HG03064 (cell line): ENCODE results near the gene LYPLA2.
"Not testable (repeated sequence)": the region's sequence is repeated elsewhere in the genome, so short reads cannot be mapped to it uniquely, and the experiment has no call there.

Source experiments
- ATAC-seq: cut with Tn5 transposase; IDR thresholded peaks from one replicate; pipeline ENCODE4 v1.9.1; 2021; ENCODE audit warnings: low read depth; ENCODE audit not compliant: unreplicated experiment

Gene LYPLA2

DNA sequence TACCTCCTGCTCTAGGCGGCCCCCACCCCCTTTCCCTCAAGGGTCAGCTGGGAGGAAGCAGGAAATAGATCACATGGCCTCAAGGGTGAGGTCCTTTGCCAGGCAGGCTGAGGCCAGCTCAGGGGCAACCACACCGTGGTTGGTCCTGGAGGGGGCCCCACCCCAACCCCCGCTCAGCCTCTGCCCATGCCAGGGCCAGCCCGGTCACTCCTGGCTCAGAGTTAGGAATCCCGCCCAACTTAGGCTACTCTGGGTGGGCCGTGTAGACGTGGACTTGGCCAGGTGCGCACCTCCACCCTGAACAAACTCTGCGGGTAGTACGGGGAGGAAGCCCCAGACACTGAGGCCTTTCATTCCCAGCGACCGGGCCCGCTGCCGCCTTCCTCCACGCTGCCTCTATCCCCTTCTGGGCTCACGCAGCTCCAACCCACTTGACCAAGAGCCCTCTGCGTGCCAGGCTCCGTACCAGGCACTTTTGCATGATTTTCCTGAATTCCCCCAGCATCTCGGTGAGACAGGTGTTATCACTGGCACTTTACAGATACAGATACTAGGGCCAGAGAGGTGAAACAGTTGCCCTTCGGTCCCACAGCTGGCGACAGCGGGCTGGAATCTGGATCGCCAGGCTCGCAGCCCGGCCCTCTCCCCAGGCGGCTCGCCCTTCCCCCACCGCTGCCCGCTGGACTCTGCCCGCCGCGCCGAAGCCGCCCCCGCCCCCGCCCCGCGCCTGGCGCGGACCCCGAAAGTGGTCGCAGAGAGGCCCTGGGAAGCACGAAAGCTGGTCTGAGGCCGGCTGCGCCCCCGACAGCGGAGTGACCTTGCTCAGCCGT is 8.8 kb downstream of the LYPLA2 start:
- peak; percentile 7 for ATAC-seq

DNA sequence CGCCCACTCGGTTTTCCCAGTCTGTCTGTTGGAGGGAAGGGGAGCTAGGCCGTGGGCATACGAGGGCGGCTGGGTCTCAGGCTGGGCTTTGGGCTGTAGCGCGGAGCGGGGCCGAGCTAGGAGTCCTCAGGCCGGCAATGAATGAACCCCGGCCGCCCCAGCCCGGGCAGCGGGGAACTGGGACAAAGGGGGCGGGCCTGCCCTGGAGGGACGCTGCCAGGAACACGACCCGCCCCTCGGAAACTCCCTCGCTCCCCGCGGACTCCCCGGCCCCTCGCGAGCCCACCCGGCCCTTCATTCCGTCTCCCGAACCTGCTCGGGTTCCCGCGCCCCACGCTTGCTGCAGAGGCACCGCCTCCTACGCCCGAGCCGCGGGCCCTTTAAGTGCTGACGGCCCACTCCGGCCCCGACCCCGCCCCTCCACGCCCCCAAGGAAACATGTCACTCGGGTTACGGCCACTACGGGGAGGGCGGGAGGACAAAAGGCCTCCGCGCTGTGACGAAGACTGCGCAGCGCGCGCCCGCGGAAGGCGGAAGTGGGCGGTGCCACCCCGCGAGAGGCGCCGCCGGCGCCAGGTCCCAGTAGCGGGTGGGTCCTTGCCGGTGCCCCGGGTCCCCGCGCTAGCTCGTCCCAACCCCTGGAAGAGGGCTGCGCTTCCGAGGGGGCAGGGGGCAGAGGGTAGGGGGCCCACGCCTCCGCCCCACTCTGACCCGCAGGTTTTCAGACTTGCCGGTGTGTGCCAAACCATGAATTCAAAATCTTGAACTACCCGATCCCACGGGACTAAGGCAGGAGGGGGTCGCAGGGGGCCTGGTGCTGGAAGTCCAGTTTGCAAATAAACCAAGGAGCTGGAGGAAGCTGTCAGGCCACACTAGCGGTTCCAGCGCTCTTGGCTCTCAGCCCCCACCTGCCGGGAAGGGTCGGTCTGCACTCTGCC is 9.7 kb downstream of the LYPLA2 start, which contains the start of gene GALE:
Gene GALE, minus strand, starts transcription at position 355 of the 938 bp plus-strand sequence. CDS start 1,747 bp downstream, outside the sequence.
- peak; percentile 70 for ATAC-seq

DNA sequence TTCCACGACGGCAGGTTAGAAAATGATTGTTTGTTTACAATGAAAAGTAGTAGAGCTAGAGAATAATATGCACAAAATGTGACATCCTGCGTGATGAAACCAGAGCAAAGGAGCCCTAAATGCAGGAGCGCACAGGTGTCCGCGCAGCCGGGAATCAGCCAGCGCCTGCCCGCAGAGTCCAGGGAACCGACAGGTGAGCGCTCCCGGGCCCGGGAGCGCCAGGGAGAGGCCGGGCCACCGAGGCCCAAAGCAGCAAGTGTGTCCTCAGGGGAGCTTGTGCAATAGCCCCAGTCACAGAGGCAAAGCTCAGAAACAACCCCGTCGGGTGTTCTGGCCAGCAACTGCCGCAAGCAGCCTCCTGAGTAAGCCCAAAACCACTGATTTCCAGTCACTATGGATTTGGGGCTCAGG is 10.4 kb downstream of the LYPLA2 start:
- no peak for ATAC-seq

DNA sequence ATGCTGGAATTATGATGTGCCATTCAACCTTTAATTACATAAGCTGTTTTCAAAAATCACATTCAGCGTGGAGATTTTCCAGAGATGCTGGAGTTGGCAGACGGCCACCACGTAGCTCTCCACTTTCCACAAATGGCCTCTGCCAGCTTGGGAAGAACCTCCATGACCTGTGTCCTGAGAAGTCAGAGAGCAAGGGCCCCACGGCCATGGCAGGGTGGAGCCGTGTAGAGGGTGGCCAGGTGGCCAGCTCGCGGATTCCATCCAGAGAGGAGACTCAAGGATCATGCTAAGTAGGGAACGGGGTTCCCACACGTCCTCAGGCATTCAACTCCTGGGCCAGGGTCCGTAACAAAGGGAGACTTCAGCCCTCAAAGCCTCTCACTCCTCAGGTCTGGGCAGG is 10.9 kb downstream of the LYPLA2 start:
- ATAC-seq: no peak

DNA sequence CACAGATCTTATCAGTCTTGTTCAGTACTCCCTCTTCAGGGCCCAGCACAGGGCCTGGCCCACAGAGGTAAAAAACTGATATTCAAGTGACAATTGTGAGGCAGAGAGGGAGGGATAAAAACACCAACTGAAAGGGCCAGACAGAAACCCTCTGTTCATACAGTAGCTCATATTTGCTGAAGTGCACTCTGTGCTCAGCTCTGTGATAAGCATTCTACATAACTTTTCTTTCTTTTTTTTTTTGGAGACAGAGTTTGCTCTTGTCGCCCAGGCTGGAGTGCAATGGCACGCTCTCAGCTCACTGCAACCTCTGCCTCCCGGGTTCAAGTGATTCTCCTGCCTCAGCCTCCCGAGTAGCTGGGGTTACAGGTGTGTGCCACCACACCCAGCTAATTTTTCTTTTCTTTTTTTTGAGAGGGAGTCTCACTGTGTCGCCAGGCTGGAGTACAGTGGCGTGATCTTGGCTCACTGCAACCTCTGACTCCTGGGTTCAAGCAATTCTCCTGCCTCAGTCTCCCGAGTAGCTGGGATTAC is 11.9 kb downstream of the LYPLA2 start:
- ATAC-seq: not testable (repeated sequence)

DNA sequence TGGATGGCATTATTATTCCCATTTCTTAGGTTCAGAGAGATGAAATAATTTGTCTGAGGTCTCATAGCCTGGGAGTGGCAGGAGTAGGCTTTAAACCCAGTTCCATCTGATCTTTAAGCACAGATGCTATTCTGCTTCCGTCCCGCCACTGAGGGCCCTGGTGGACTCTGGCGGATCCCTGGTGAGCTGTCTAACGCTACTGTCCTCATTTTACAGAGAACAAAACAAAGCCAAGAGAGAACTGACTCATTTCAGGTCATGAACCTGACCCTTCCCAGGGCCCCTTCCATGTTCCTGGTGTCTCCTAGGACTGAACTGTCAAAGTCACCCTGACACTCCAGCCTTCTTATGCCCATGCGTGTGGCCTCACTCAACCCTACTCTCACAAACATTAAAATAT is 12.7 kb downstream of the LYPLA2 start:
- no peak for ATAC-seq

DNA sequence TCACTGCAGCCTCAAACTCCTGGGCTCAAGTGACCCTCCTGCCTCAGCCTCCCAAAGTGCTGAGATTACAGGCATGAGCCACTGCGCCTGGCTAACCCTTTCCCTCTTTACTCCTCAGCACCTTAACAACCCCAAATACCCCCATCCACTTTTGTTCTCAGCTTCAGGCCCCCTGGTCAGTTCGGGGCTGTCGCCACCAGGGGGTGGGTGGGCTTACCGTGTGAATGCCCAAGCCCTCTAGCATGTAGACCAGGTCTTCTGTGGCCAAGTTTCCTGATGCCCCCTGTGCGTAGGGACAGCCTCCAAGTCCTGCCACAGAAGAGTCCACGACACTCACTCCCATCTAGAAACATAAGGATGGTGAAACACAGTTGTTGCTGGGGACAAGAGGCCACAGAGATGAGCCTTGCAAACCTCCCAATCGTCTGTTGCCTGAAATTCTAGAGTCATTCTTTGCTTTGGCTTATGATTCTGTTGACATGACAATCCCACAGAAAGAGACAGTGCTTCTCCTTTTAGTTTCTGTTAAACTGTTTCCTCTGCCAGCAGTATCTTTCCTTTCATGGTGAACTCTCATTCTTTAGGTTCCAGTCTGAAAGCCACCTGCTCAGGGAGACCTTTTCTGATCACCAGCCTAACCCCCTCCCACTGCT is 13.4 kb downstream of the LYPLA2 start:
- ATAC-seq: no peak

DNA sequence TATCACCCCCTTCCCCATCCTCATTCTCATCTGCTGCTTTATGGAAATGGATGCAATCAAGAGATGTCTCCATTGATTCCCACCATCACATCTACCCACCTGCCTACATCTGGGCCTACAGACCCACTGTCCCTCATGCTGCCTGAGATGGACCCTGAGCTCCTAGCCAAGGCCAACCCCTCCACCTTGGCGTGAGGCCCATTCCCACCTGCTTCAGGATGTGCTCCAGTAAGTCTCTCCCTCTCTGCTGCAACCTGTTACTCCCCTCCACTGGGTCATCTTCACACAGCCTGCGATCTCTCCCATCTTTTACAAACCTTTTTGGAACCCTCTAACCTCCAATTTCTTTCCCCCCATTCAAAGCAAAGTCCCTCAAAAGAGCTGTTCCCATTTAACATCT is 14.1 kb downstream of the LYPLA2 start:
- ATAC-seq: no peak

DNA sequence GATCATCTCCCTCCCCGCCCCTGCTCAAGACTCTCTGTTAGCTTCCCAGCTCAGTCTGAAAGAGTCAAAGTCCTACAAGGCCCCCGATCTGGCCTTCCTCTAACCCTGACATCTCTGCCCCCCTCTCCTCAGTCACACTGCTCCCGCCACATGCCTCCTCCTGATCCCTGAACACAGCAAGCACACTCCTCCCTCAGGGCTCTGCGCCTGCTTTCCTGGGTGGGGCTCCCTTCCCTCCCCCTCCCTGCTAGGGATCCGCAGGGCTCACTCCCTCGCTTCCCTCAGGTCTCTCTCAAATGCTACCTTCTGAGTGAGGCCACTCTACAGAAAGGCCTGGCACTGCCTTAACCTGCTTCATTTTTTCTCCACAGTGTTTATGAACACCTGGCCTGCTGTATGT is 15.3 kb downstream of the LYPLA2 start:
- no peak for ATAC-seq

DNA sequence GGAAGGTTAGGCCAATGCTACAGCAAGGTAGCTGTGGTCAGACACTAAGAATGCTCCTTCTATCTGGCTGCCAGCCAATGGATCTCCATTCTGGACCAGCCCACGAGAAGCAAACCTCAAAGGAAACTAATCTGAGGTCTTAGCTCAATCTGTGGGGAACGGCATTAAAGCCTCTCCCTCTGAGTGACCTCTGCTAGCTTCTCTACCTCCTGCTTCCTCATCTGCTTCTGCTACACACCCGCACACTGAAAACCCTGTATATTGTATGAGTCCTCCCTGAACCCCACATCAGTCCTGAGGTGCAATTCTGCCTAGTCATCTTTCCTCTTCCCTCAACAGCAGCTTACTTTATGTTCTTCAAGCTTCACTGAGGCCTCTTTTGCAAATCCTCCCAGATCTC is 16.5 kb downstream of the LYPLA2 start:
- ATAC-seq: no peak

DNA sequence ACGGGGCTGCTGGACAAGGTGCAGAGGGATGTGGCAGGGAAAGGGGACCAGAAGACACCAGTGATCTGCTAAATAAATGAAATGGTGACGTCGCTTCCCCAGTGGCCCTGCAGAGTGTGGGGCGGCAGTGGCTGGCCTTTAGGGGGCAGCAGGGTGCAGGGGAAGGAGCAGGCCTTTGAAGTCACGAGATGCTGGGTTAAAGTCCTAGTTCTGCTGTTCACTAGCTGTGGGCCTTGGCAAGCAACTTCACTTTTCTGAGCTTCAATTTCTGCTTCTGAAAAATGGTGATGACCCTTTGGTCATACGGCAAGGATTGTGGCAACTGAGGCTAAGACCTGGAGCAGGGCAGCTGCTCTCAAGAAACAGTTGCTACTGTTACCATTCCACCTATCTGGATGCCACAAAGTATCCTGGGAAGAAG is 18.8 kb downstream of the LYPLA2 start:
- ATAC-seq: no peak

DNA sequence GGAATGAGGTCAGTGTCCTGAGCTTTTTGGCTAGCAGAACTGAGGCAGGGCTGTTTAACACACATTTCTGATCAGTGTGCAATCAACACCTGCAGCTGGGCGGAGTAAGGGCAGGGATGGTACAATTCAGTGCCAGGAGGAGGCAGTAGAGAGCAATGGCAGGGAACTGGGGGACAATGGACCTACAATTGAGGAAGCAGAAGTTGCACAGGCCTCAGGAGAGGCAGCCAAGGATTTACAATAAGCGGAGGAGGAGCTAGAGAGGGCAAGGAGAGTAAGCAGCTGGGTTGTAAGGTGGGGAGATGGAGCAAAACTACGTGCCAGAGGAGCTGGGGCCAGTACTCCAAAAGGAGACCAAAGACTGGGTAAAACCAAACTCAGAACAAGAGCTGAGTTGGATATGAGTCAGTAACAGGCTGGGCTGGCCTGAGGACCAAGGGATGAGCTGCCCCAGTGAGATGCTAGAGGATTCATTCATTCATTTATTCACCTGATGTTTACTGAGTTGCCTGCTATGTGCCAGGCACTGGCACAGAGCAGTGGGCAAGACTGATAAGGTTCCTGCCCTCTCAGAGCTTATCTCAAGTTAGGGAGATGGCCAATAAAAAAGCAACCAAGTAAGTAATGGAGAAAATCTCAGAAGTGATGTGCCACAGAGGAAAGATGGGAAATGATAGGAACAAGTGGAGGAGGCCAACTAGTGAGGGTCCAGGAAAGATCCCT is 20.0 kb downstream of the LYPLA2 start:
- no peak for ATAC-seq

DNA sequence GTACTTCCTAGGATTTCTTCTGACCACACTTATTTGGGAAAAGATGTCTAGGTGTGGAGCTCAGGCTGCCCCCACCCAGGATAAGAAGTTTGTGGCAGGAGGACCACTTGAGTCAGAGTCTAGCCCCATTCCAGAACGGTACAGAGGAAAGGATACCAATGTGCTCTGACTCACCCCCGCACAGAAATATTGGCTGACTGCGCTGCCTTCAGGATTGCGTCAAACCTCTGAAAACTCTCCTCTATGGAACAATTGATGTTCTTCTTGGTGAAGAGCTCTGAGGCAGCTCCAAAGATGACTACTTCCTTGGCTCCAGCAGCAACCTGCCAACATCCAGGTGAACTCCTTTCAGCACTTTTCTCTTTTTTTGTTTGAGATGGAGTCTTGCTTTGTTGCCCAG is 23.1 kb downstream of the LYPLA2 start:
- no peak for ATAC-seq

DNA sequence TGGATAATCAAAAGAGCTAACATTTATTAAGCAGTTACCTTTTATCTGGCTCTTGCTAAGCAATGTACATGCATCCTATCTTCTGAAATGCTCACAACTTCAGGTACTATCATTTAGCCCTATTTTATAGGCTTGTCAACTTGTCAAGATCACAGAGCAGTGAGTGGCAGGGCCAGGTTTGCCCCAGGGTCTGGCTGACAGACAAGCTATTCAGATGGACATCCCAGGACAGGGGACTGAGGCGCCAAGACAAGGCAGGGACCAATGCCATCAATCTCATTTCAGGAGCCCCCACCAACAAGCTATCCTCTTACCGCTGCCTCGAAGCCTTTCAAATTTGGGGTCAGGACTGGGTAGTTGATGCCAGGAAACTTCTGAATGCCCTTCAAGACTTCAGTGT is 25.4 kb downstream of the LYPLA2 start:
- ATAC-seq: no peak

DNA sequence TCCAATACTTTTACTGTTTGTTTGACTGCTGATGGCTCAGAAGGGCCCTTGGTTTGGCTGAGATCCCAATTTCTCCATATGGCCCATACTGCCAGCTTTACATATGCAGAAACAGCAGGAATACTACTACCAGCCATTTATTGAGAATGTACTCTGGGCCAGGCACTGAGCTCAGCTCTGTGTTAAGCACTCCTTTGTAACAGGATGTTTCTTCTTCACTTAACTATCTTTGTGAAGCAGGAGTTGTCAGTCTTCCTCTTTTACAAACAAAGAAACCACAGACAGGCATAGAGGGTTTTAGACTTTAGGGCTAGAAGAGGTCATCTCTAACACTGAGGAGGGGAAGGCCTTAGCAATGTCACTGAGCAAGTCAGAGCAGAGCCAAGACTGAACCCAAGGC is 26.0 kb downstream of the LYPLA2 start:
- ATAC-seq: no peak

DNA sequence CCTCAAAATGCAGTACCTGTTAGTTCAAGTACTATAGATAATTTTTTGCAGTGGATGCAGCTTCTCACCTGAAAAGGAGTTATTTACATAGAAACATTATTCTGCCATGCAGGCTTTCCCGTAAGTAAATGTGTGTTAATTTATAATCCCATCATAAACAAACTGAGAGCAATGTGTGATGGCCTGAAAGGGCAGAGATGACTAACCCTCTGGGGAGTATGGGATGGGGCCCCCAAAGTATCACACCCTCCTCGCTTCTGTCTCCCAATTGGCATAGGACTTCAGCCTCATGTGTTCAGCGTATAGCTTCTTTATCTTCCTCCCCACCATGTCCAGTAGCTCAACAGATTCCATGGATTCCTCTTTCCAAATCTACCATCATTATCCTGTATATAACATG is 26.7 kb downstream of the LYPLA2 start:
- ATAC-seq: no peak

DNA sequence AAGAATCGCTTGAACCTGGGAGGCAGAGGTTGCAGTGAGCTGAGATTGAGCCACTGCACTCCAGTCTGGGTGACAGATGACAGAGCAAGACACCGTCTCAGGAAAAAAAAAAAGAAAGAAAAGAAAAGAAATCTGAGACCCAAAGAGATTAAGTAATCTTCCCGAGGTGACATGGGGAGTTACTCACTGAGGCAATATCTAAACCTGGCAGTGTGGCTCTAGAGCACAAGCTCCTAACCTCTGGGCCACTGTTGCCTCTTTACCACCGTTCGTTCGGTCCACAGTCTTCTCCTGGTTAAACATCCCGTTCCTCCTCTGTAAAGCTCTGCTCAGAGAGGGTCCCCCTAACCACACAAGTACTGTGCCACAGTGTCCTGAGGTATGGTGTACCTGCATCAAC is 32.8 kb downstream of the LYPLA2 start:
- ATAC-seq: no peak

DNA sequence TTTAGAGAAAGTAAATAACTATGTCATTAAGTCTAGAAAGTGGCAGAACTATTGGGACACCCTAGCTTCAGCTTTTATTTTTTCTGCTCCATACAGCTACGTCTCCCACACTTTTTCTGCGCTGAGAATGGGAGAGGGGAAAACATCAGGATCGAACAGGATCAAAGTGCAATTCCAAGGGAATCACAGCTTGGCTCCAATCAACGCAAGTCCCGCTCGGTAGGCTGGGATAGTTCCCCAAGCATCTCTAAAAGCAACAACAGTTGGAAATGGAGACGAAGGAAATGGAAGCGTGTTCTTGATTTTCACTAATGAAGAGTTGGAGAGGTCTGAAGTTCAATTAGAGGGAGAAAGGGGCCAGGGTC is 33.7 kb downstream of the LYPLA2 start:
- no peak for ATAC-seq

DNA sequence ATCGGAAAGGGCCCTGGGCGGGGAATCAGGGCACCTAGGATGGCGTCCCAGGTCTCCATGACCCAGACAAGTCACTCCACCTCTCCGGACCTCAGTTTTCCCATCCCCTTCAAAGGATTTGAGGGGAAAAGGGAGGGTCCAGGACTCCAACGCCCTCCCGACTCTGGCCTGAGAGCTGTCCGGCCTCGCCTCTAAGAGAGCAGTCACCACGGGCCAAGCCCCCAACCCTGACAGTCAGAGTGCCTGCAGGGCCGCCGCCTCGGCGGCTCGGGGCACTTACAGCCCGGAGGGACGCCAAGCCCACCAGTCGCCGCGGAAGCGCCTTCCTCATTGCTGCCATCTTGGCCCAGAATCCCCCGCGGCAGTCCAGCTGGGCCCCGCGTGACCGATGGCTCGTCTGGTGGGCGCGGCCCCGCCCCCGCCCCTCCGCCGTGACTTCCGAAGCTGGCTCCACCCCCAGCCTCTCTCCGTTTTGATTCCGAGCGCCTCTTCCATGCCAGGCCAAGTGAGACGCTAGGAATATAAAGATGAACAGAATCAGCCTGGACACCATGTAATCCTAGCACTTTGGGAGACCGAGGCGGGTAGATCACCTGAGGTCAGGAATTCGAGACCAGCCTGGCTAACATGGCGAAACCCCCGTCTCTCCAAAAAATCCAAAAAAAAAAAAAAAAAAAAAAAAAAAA is 34.3 kb downstream of the LYPLA2 start, which contains the start of gene HMGCL:
Gene HMGCL, minus strand, starts transcription at position 354 of the 686 bp plus-strand sequence. Its CDS starts 14 bp downstream, at position 340.
- ATAC-seq: peak; percentile 79
